Activated CD4-positive, CD25-positive, alpha-beta regulatory T cell treated with anti-CD3 and anti-CD28 coated beads, Interleukin-2, amount 50 U/mL, for 24 hours (primary cell): ENCODE results near the gene LDHA.

Experiments
- ATAC-seq, 2 donors: fragments of 150-1000 bp; cut with Tn5 transposase; one replicate each; pipeline ENCODE4 v1.10.0; 2021; ENCODE audit warnings: mild to moderate bottlenecking in 1 of 2, moderate library complexity in 1 of 2

The LDHA gene

GRCh38 chr11:18394275-18394927, at the start of gene LDHA:
Gene LDHA, plus strand, starts transcription at chr11:18394563. Its CDS starts 2,280 bp downstream, at chr11:18396843.
- ATAC-seq, result peak; percentile 82 to 85

DNA sequence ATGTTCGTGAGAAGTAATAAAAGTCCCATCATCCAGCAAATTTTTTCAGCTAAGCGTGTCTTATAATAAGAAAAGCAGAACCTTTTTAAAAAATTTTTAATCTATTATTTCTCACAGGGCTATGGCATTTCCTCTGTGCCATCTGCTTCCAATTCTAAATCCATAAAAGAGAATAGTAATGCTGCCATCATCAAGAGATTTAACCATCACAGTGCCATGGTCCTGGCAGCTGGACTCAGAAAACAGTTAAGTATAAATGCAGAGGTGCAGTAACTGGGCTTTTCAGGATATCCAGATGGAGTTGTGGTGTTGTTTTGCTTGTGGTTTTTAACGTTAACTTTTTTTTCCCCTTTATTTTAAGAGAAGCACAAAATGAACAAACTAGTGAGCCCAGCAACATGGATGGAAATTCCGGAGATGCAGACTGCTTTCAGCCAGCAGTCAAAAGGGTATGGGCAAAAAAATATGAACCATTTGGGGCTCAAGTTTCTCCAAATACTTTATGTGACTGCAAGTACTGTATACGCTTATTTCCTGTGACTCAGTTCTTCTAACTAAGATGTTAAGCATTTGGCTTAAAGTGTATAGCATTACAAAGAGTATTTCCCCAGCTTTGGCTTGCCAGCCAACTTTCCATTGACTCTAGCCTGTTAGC, 46.8 kb upstream of the LDHA start:
- ATAC-seq, result no peak

- ATAC-seq, result no peak
These were observed 41.8 kb upstream of the LDHA start for GRCh38 chr11:18352581-18352980.

- ATAC-seq, result no peak
These were observed 35.7 kb upstream of the LDHA start for GRCh38 chr11:18358646-18359045.

- ATAC-seq, result no peak
These were observed 33.2 kb upstream of the LDHA start for GRCh38 chr11:18361154-18361553.

GRCh38 chr11:18364495-18365073, 29.8 kb upstream of the LDHA start:
- ATAC-seq, result no peak

DNA sequence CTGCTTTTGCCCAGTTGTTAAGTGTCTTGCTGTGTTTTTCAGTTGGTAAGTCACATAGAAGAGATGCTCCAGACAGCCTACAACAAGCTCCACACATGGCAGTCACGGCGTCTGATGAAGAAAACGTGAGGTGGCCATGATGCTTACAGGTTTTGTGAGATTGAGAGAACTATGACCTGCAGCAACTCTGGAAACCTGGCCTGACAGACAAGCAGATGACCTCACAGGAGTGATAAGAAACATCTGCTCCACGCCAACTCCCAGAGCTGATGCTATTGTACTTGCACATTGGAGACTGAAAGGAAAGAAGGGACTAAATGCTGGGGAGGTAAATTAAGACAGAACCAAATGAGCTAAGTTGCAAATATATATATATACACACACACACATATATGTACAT, 28.6 kb upstream of the LDHA start:
- no peak for ATAC-seq

GRCh38 chr11:18366286-18366685, 28.1 kb upstream of the LDHA start:
- no peak for ATAC-seq

DNA sequence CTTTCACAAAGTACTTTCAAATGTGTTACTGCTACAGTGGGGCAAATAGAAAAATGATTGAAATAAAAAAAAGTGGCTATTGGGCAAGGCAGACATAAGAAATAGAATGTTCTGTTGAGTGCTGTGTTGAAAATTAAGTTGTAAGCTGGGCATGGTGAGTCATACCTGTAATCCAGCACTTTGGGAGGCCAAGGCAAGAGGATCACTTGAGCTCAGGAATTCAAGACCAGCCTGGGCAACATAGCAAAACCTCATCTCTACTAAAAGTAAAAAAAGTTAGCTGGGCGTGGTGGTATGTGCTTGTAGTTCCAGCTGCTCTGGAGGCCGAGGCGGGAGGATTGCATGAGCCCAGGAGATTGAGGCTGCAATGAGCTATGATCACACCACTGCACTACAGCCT, 26.9 kb upstream of the LDHA start:
- ATAC-seq, result no peak

DNA sequence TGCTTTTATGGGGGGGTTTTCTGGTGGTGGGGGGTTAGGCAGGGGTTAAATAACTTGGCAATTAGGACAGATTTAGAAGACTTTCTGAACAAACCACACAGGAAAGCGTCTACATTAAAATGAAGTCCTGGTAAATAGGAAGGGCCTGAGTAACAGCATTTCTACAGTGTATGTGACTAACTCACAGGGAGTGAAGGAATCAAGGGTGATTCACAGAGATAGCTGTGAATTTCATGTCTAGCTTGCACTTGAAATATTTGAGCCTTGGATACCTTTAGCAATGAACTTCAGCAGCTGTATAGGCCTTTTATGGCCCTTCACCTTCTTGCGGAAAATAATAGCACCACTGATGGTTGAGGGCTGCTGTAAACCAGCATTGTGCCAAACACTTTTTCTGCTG, 26.1 kb upstream of the LDHA start:
- ATAC-seq, result no peak

- ATAC-seq, result no peak
These were observed 25.0 kb upstream of the LDHA start for GRCh38 chr11:18369398-18369797.

GRCh38 chr11:18371279-18371678, 23.1 kb upstream of the LDHA start:
- ATAC-seq, result no peak

GRCh38 chr11:18372201-18372600, 22.2 kb upstream of the LDHA start:
- no peak for ATAC-seq

- ATAC-seq, result no peak
These were observed 19.4 kb upstream of the LDHA start for GRCh38 chr11:18374956-18375355.

GRCh38 chr11:18375941-18376340, 18.4 kb upstream of the LDHA start:
- no peak for ATAC-seq

DNA sequence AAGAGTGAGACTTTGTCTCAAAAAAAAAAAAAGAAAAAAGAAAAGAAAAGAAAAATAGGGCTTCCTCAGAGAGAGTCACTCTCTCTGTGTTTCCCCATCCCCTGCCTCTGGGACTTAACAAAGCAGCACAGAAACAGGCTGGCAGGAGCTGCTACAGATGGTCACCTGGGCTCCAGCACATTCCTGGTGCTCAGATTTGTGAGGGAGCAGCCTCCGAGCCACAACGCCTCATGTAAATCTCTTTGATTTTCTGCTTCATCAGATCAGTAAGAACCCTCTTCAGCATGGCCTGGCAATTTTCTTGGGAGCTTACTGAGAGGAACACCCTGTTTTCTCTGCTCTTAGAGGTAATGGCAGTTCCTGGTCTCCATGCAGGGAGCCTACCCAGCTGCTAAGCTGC, 15.2 kb upstream of the LDHA start:
- no peak for ATAC-seq

DNA sequence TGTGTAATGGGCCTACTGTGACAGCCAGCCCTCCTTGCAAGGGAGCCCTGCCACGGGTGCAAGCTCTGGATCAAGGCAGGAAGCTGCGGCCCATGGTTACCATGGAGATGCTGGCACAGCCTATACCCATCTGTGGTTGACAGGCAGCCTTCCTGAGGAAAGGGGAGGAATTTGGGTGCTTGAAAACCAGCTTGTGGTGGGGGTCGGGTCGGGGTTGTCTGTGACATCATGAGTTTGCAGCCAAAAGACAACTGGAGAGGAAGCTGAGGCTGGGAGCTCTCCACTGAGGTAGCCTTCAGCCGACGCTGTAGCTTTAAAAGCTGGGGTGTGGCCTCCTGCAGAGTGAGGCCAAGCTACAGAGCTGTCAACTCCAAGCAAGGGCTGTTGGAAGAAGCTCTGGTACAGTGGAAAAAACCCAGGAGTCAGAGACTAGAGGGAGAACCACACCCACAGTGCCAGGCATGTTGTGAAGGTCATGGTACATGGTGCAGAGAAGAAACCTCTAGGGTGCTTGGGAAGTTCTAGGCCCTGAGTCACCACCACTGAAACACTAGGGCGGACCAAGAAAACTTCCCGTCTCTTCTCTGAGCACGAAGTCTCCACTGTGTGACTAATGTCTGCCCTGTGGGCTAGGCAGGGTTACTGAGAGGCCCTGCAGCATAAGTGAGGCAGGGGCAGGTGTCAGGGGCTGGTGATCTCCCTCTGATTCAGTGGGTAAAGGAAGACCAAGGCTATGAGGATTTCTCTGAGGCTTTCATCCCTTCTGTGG, 10.8 kb upstream of the LDHA start:
- ATAC-seq, result peak; percentile 98 to 99

- ATAC-seq, result peak in 1 of 2 donors; percentile 2
These were observed 10.2 kb upstream of the LDHA start for GRCh38 chr11:18384157-18384641.

- ATAC-seq, result no peak
These were observed 4.3 kb upstream of the LDHA start for GRCh38 chr11:18390088-18390487.

DNA sequence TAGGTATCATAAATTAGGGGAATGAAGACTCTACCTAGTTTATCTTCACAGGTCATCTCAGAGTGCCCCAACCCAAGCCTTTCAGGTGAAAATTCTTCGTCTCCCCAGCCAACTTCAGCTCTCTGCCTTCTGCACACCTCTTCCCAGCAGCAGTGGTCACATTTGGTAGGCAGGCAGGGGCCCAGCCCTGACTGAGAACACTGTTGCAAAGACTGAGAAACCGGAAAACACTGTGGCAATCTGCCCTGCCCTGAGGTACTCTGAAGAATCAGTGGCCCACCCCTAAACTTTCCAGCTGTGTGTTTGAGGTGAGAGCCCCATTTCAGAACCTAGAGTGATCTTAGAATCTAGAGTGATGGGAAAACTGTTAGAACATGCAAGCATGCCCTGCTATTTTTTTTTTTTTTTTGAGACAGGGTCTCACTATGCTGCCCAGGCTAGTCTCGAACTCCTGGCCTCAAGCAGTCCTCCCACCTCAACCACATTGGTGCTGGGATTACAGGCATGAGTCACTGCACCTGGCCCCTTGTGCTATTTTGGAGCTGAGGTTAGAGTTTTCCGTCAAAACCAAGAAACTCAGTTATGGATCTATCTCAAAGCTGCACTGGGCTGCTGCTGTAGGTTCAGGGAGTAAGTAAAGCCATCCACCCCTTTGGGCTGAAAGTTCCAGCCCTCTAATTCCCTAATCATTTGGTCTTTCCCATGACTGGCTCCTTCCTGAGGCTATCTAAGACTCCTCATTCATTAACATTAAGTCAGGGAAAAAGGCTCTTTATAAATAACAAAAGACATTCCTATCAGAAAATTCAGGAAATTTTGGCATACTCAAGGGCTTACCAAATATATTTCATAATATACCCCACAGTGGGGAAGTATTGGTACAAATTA, 1.7 kb upstream of the LDHA start:
- no peak for ATAC-seq

DNA sequence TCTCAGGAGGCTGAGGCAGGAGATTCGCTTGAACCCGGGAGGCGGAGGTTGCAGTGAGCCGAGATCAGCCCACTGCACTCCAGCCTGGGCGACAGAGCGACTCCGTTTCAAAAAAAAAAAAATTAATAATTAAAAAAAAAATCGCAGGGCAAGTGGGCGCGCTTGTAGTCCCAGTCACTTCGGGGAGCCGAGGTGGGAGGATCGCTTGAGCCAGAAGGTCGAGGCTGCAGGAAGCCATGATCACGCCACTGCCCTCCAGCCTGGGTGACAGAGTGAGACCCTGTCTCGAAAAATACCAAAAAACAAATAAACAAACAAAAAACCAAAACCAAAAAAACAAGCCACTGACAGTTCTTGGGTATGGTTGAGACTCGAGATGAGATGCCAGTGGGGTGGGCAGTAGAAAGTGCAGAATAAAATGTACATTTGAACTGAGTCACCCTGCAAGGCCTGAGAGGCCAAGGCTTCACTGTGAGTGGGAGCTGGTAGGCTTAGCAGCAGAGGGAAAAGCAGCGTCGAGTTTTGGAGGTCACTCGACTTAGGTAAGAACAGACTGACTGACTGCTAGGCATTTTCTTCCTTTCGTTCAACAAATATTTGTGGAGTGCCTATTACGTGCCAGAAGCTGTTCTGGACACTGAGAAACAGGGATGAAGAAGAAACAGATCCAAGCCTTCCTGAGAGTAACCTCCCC, 635 bp upstream of the LDHA start:
- peak in 1 of 2 donors; percentile 3 for ATAC-seq
